Measurements from ENCODE around the gene CDCP2. TPM values are rescaled to one million over a fixed set of nuclear protein-coding genes. Genes with fewer than 3 reads are reported as not detected.

CDCP2 gene
- total RNA-seq, 1 donor from 2014 or later, result not detected

GRCh38 chr1:54173681-54174080, 20.9 kb upstream of the CDCP2 start:
- FAIRE-seq (no peak), DNase-seq (ENCODE audit: low read depth) (no peak)
- H3K9me3 ChIP-seq (ENCODE audit: insufficient read depth, low read depth, low read length), result no peaks in the 10 kb centered on the region
- no peaks in the 10 kb centered on the region for H3K36me3 ChIP-seq (ENCODE audit: insufficient read depth, low read length)
- H2AFZ ChIP-seq (ENCODE audit: low read depth, low read length), result no peak overlapping the region
- H3K4me3 ChIP-seq (ENCODE audit: insufficient read depth, low read depth, low read length), result no peak overlapping the region
- no peaks in the 10 kb centered on the region for H3K27me3 ChIP-seq (ENCODE audit: insufficient read depth, low read length)
- no peaks in the 10 kb centered on the region for H4K20me1 ChIP-seq (ENCODE audit: insufficient read depth, low read length)
- H3K27me3 Mint-ChIP-seq (ENCODE audit: low read depth, unreplicated experiment), result peaks cover 6% of the 10 kb centered on the region
- no peak overlapping the region for H3K4me2 ChIP-seq (ENCODE audit: low read length)
- H3K36me3 Mint-ChIP-seq (ENCODE audit: low read depth, unreplicated experiment), result peaks cover 2% of the 10 kb centered on the region
- no peaks in the 10 kb centered on the region for H3K9me3 Mint-ChIP-seq (ENCODE audit: unreplicated experiment)
- TF ChIP-seq EZH2 (IDR thresholded peaks at IDR 0.05; ENCODE audit: insufficient read depth, low read length) (no peak), CTCF (IDR thresholded peaks at IDR 0.05; ENCODE audit: insufficient read depth, low read depth, low read length) (no peak)
- no peaks in the 10 kb centered on the region for H3K79me2 ChIP-seq (ENCODE audit: insufficient read depth, low read length)
- H3K27ac Mint-ChIP-seq (ENCODE audit: unreplicated experiment), result no peak overlapping the region
- peaks cover 3% of the 10 kb centered on the region for H3K4me1 Mint-ChIP-seq (ENCODE audit: low read depth, unreplicated experiment)
- no peak overlapping the region for H3K4me3 Mint-ChIP-seq (ENCODE audit: unreplicated experiment)
- no peak overlapping the region for H3K27ac ChIP-seq (ENCODE audit: low read depth, low read length)
- H3K9ac ChIP-seq (ENCODE audit: low read length), result no peak overlapping the region
- H3K4me1 ChIP-seq (ENCODE audit: insufficient read depth, low read length), result no peaks in the 10 kb centered on the region

GRCh38 chr1:54172614-54173599, 20.1 kb upstream of the CDCP2 start:
- H3K79me2 ChIP-seq (ENCODE audit: insufficient read depth, low read length), result no peaks in the 10 kb centered on the region
- Mint-ChIP-seq H3K36me3 (ENCODE audit: low read depth, unreplicated experiment) (no peaks in the 10 kb centered on the region), H3K27me3 (ENCODE audit: low read depth, unreplicated experiment) (peaks cover 5% of the 10 kb centered on the region), H3K4me3 (ENCODE audit: unreplicated experiment) (no peak overlapping the region), H3K4me1 (ENCODE audit: low read depth, unreplicated experiment) (peaks cover 4% of the 10 kb centered on the region), H3K9me3 (ENCODE audit: unreplicated experiment) (no peaks in the 10 kb centered on the region), H3K27ac (ENCODE audit: unreplicated experiment) (peak overlapping the region; percentile 72)
- H3K27me3 ChIP-seq (ENCODE audit: insufficient read depth, low read length), result no peaks in the 10 kb centered on the region
- H4K20me1 ChIP-seq (ENCODE audit: insufficient read depth, low read length), result no peaks in the 10 kb centered on the region
- H3K4me2 ChIP-seq (ENCODE audit: low read length), result no peak overlapping the region
- no peaks in the 10 kb centered on the region for H3K36me3 ChIP-seq (ENCODE audit: insufficient read depth, low read length)
- DNase-seq (ENCODE audit: low read depth), result no peak
- H2AFZ ChIP-seq (ENCODE audit: low read depth, low read length), result no peak overlapping the region
- H3K9ac ChIP-seq (ENCODE audit: low read length), result no peak overlapping the region
- TF ChIP-seq EZH2 (IDR thresholded peaks at IDR 0.05; ENCODE audit: insufficient read depth, low read length), result no peak
- no peak for TF ChIP-seq CTCF (IDR thresholded peaks at IDR 0.05; ENCODE audit: insufficient read depth, low read depth, low read length)
- no peak overlapping the region for H3K4me3 ChIP-seq (ENCODE audit: insufficient read depth, low read depth, low read length)
- H3K27ac ChIP-seq (ENCODE audit: low read depth, low read length), result no peak overlapping the region
- H3K4me1 ChIP-seq (ENCODE audit: insufficient read depth, low read length), result no peaks in the 10 kb centered on the region
- no peaks in the 10 kb centered on the region for H3K9me3 ChIP-seq (ENCODE audit: insufficient read depth, low read depth, low read length)
- FAIRE-seq, result no peak

GRCh38 chr1:54171606-54172005, 18.8 kb upstream of the CDCP2 start:
- no peaks in the 10 kb centered on the region for H3K27me3 ChIP-seq (ENCODE audit: insufficient read depth, low read length)
- Mint-ChIP-seq H3K4me1 (ENCODE audit: low read depth, unreplicated experiment) (peaks cover 10% of the 10 kb centered on the region), H3K36me3 (ENCODE audit: low read depth, unreplicated experiment) (no peaks in the 10 kb centered on the region), H3K4me3 (ENCODE audit: unreplicated experiment) (no peak overlapping the region), H3K27ac (ENCODE audit: unreplicated experiment) (no peak overlapping the region), H3K9me3 (ENCODE audit: unreplicated experiment) (no peaks in the 10 kb centered on the region), H3K27me3 (ENCODE audit: low read depth, unreplicated experiment) (no peaks in the 10 kb centered on the region)
- H3K9ac ChIP-seq (ENCODE audit: low read length), result no peak overlapping the region
- no peak overlapping the region for H3K4me2 ChIP-seq (ENCODE audit: low read length)
- no peaks in the 10 kb centered on the region for H3K79me2 ChIP-seq (ENCODE audit: insufficient read depth, low read length)
- FAIRE-seq (no peak), DNase-seq (ENCODE audit: low read depth) (no peak)
- no peaks in the 10 kb centered on the region for H3K9me3 ChIP-seq (ENCODE audit: insufficient read depth, low read depth, low read length)
- H2AFZ ChIP-seq (ENCODE audit: low read depth, low read length), result no peak overlapping the region
- no peaks in the 10 kb centered on the region for H3K36me3 ChIP-seq (ENCODE audit: insufficient read depth, low read length)
- TF ChIP-seq EZH2 (IDR thresholded peaks at IDR 0.05; ENCODE audit: insufficient read depth, low read length), result no peak
- TF ChIP-seq CTCF (IDR thresholded peaks at IDR 0.05; ENCODE audit: insufficient read depth, low read depth, low read length), result no peak
- no peak overlapping the region for H3K4me3 ChIP-seq (ENCODE audit: insufficient read depth, low read depth, low read length)
- no peaks in the 10 kb centered on the region for H4K20me1 ChIP-seq (ENCODE audit: insufficient read depth, low read length)
- H3K4me1 ChIP-seq (ENCODE audit: insufficient read depth, low read length), result peaks cover 2% of the 10 kb centered on the region
- H3K27ac ChIP-seq (ENCODE audit: low read depth, low read length), result no peak overlapping the region
